HG03457 (cell line): ENCODE measurements around the gene SEPSECS.
"Not testable (repeated sequence)": the region's sequence is repeated elsewhere in the genome, so short reads cannot be mapped to it uniquely, and the experiment has no call there.

Source experiments
- ATAC-seq: cut with Tn5 transposase; IDR thresholded peaks from one replicate; pipeline ENCODE4 v1.9.1; 2021; ENCODE audit warnings: moderate number of reproducible peaks; ENCODE audit not compliant: unreplicated experiment

Gene SEPSECS

DNA sequence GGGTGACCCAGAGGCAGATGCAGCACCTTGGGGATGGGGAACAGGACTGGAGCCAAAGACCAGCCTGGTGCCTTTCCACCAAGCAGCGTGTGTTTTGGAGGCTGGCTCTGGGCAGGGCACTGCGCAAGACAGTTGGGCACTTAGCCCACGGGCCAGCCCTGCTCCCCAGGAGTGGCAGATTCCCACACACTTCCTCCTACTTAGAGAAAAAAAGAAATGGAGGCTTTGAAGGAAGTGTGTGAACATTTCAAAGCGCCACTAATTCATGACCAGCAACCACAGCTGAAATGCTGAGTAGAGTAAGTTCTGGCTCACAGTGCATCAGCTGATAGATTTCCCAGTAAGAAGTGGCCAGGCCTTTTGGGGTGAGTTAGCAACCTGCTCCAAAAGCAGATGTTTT, 74.6 kb downstream of the SEPSECS start:
- ATAC-seq, result no peak

DNA sequence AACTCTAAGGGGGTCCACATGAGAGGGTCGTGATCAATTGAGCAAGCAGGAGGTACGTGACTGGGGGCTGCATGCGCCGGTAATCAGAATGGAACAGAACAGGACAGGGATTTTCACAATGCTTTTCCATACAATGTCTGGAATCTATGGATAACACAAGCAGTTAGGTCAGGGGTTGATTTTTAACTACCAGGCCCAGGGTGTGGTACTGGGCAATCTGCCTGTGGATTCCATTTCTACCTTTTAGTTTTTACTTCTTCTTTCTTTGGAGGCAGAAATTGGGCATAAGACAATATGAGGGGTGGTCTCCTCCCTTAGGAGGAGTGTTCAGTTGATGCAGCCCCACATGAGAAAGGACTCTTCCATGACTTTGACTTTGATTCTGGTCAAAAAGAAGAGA, 76.8 kb downstream of the SEPSECS start:
- ATAC-seq, result not testable (repeated sequence)

DNA sequence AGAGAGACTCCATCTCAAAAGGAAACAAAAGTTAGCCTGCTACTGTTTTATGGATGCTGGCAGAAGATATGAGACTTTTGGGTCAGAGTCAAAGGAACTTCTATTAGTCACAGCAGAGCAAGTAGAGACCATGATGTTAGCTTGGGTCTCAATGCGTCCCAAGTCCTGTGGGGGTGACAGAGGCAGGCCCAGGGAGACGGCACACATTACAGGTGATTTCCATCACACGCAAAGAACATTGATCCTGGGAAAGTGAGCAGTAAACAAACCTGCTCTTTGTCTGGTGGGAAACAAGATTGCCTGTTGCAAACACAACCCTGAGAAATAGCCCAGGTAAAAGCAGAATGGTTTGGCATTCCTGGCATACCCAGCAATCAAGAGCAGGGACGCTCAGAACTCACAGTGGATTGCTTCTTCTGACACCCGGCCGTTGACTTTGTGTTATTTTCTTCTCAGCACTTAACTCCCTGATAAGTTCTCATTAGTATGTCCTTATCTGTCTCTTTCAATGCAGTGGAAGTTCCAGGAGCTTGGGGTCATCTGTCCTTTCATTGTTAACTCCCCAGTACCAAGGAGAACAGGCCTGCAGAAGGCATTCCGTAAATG, 78.3 kb downstream of the SEPSECS start:
- no peak for ATAC-seq

DNA sequence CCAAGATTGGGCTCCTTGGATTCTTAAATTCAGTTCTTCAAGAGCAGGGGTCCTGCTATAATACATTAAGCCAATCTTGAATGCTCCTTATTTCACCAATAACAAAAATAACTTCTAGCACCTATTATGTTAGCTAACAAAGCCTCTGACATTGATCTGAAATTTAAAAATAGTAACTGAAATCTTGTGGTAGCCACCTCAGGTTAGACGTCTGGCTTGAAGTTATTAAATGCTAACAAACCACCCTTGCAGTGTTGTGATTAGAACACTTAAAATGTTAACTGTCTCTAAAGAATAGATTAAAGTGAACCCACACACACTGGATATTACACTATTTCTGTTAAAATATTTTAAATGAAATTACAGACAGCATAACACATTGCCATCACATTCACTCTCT, 79.7 kb downstream of the SEPSECS start:
- ATAC-seq, result no peak

DNA sequence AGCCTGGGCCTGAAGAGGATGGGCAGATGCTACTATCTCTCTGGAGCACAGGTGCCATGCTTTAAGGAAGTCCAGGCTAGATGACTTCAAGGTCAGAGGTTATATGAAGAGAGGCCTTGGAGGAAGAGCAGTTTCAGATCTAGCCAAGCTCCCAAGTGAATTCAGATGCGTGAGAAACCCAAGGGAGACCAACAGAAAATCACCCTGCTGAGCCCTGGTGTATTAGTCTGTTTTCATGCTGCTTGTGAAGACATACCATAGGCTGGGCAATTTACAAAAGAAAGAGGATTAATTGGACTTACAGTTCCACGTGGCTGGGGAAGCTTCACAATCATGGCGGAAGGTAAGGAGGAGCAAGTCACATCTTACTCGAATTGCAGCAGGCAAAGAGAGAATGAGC, 81.7 kb downstream of the SEPSECS start:
- no peak for ATAC-seq

DNA sequence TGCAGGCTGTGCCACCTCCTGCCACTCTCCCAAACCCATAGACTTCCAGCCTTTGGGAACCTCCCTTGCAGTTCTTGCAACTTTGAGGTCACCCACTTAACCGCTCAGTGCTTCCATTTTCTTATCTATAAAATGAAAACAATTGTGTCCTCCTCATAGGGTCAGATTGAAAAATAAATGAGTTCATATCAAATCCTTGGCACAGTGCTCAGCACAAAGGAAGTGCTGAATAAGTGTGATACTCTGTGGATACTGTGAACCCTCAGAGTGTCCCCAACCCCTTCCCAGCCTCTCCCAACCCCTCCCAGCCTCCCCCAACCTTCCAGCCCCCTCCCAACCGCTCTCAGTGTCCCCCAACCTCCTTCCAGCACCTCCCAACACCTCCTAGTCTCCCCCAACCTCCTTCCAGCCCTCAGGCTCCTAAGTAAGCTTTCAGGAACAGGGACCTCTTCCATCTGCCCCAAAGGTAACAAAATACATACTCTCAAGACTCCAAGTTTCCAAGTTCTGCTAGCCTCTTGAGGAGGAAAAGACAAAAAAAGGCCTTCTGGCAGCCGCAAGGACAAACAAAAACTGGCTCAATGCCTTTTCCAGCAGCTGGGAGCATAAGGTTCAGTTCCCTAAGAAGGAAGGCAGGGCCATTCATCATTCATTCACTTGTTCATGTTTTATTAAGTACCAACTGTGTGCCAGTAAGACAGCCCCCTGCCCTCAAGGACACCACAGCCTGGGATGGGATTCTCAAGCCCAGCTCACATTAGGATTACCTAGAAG, 83.4 kb downstream of the SEPSECS start:
- ATAC-seq, result no peak

DNA sequence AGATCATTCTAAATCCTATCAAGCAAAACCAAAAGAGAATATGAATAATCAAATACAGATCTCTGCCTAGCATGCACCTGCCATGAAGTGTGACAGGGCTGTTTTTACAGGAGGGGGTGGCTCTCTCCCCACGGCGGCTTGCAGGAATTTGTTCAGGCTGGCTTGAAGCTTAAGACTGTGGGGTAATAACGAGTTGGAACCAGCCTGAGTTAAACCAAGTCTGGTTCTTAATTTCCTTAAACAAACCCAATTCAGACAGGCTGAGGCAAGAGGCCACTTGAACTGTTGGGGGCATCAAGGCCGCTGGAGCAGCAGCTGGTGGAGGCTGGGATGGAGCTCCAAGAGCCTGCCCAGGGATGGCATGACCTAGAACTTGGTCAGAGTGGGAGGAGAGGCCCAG, 84.4 kb downstream of the SEPSECS start:
- ATAC-seq, result no peak

DNA sequence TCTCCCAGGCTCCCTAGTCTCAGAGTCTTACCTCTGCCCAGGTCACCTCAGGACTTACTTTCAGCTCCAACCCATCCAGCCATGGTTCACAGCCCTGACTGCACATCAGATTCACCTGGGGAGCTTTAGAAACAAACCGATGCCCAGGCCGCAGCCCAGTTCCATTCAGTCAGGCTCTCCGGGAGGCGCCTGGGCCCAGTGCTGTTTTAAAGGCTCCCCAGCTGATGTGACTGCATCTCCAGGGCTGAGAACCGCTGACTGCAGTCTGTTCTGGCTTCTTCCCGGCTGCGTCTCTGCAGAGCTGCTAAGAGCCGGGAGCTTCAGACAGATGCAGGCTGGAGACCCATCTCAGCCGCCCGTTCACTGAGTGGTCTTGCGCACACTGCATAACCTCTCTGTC, 85.1 kb downstream of the SEPSECS start:
- ATAC-seq, result no peak

DNA sequence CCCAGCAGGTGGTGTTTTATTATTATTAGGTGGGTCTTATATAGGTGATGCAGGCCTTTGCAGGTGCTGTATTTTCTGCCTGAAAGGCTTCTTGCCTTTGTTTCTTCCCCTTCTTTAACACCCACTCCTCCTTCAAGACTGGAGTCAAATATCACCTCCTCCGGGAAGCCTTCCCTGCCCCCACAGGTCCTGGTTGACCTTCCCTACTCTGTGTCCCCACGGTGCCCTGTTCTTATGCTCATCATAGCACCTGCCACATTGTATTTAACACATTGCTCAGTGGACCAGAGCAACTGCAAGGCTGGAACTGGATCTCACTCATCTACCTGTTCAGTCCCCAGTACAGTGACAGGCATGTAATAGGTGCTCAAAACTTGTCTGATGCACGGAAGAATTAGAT, 89.7 kb downstream of the SEPSECS start:
- no peak for ATAC-seq
